GM23338 (cell line): ENCODE results near the gene PHC2.

ENCODE experiments used
- CREB1 ChIP-seq: fragments of 250-450 bp; sonication (Bioruptor Pico); IDR thresholded peaks from 2 replicates; pipeline ENCODE4 v1.5.0; 2020; ENCODE audit warnings: low read depth, mild to moderate bottlenecking, moderate library complexity
- EZH2 ChIP-seq: fragments of 200-600 bp; sonication (generic); IDR thresholded peaks from one replicate; pipeline ENCODE4 v1.8.0; 2017; ENCODE audit warnings: antibody characterized with exemption, mild to moderate bottlenecking, low read depth; ENCODE audit not compliant: unreplicated experiment
- EZH2phosphoT487 ChIP-seq: fragments of 200-600 bp; sonication (generic); IDR thresholded peaks from one replicate; pipeline ENCODE4 v1.8.1; 2018; ENCODE audit warnings: antibody characterized with exemption; ENCODE audit not compliant: unreplicated experiment
- JUNB ChIP-seq: IDR thresholded peaks from one replicate; pipeline ENCODE4 v1.6.1; 2016; ENCODE audit warnings: antibody characterized with exemption; ENCODE audit not compliant: unreplicated experiment
- POLR2AphosphoS5 ChIP-seq: IDR thresholded peaks from 2 replicates; pipeline ENCODE4 v1.6.1; 2016; ENCODE audit warnings: antibody characterized with exemption, low read depth
- STAT1 ChIP-seq: IDR thresholded peaks from one replicate; pipeline ENCODE4 v1.6.1; 2016; ENCODE audit warnings: antibody characterized with exemption; ENCODE audit not compliant: unreplicated experiment
- ZNF114 ChIP-seq: fragments of 250-450 bp; sonication (Bioruptor Pico); IDR thresholded peaks from 2 replicates; pipeline ENCODE4 v1.5.0; 2020; ENCODE audit warnings: mild to moderate bottlenecking, moderate library complexity
- ZNF331 ChIP-seq: fragments of 250-450 bp; sonication (Bioruptor Pico); IDR thresholded peaks from 2 replicates; pipeline ENCODE4 v1.5.0; 2020; ENCODE audit warnings: low read depth, mild to moderate bottlenecking, moderate library complexity
- TF ChIP-seq, protein P1 (sequence below), 2 experiments: fragments of 200-600 bp in 1 of 2; sonication (generic) in 1 of 2; conservative IDR thresholded peaks; 2 replicates each; pipeline versions ENCODE4 v1.5.1 to v1.6.1; 2016 to 2017; ENCODE audit warnings: antibody characterized with exemption in 2 of 2, low read depth in 2 of 2, mild to moderate bottlenecking in 2 of 2, moderate library complexity in 1 of 2
- TF ChIP-seq, protein P2 (sequence below): IDR thresholded peaks from one replicate; pipeline ENCODE4 v1.6.1; 2018; ENCODE audit warnings: antibody characterized with exemption; ENCODE audit not compliant: unreplicated experiment
- TF ChIP-seq, protein P3 (sequence below): IDR thresholded peaks from 2 replicates; pipeline ENCODE4 v1.6.1; 2016; ENCODE audit warnings: antibody characterized with exemption

DNA sequence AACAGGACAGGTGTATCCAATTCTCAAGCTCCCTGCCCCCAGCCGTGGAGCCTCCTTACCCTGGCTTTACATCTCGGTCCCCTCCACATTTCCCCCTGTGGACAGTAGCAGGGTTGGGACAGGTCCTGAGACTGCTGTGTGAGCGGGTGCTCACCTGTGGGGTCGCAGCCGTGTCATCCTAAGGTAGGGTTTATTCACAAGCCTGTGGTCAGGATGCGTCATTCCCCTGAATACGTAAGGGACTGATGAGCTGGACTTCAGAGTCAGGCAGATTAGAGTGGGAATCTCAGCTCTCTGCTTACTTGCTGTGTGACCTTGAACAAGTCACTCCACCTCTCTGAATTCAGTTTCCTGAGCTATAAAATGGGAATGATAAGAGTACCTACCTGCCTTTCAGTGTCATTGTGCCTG is 156.9 kb downstream of the PHC2 start:
- TF ChIP-seq, protein P1, sequence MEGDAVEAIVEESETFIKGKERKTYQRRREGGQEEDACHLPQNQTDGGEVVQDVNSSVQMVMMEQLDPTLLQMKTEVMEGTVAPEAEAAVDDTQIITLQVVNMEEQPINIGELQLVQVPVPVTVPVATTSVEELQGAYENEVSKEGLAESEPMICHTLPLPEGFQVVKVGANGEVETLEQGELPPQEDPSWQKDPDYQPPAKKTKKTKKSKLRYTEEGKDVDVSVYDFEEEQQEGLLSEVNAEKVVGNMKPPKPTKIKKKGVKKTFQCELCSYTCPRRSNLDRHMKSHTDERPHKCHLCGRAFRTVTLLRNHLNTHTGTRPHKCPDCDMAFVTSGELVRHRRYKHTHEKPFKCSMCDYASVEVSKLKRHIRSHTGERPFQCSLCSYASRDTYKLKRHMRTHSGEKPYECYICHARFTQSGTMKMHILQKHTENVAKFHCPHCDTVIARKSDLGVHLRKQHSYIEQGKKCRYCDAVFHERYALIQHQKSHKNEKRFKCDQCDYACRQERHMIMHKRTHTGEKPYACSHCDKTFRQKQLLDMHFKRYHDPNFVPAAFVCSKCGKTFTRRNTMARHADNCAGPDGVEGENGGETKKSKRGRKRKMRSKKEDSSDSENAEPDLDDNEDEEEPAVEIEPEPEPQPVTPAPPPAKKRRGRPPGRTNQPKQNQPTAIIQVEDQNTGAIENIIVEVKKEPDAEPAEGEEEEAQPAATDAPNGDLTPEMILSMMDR (conservative IDR thresholded peaks at IDR 0.05; ENCODE audit: low read depth in 2 of 2) = no peak
- TF ChIP-seq STAT1 (no peak), EZH2 (no peak), POLR2AphosphoS5 (no peak), CREB1 (CRISPR knock-in tag) (no peak), EZH2phosphoT487 (no peak), JUNB (no peak), ZNF114 (CRISPR knock-in tag) (no peak), ZNF331 (CRISPR knock-in tag) (no peak)
- TF ChIP-seq, protein P2, sequence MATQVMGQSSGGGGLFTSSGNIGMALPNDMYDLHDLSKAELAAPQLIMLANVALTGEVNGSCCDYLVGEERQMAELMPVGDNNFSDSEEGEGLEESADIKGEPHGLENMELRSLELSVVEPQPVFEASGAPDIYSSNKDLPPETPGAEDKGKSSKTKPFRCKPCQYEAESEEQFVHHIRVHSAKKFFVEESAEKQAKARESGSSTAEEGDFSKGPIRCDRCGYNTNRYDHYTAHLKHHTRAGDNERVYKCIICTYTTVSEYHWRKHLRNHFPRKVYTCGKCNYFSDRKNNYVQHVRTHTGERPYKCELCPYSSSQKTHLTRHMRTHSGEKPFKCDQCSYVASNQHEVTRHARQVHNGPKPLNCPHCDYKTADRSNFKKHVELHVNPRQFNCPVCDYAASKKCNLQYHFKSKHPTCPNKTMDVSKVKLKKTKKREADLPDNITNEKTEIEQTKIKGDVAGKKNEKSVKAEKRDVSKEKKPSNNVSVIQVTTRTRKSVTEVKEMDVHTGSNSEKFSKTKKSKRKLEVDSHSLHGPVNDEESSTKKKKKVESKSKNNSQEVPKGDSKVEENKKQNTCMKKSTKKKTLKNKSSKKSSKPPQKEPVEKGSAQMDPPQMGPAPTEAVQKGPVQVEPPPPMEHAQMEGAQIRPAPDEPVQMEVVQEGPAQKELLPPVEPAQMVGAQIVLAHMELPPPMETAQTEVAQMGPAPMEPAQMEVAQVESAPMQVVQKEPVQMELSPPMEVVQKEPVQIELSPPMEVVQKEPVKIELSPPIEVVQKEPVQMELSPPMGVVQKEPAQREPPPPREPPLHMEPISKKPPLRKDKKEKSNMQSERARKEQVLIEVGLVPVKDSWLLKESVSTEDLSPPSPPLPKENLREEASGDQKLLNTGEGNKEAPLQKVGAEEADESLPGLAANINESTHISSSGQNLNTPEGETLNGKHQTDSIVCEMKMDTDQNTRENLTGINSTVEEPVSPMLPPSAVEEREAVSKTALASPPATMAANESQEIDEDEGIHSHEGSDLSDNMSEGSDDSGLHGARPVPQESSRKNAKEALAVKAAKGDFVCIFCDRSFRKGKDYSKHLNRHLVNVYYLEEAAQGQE = no peak
- TF ChIP-seq, protein P3, sequence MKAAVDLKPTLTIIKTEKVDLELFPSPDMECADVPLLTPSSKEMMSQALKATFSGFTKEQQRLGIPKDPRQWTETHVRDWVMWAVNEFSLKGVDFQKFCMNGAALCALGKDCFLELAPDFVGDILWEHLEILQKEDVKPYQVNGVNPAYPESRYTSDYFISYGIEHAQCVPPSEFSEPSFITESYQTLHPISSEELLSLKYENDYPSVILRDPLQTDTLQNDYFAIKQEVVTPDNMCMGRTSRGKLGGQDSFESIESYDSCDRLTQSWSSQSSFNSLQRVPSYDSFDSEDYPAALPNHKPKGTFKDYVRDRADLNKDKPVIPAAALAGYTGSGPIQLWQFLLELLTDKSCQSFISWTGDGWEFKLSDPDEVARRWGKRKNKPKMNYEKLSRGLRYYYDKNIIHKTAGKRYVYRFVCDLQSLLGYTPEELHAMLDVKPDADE = no peak
